ENCODE data around the gene SMDT1.
"Not testable (repeated sequence)": the region's sequence is repeated elsewhere in the genome, so short reads cannot be mapped to it uniquely, and the experiment has no call there.

SMDT1 gene

GRCh38 chr22:42070517-42071422 lies 8.7 kb upstream of the SMDT1 start, which contains the start of gene NAGA:
Gene NAGA, minus strand, starts transcription at chr22:42070812. Its CDS starts 515 bp downstream, at chr22:42070297.
- FAIRE-seq: peak; percentile 95

- not testable (repeated sequence) for FAIRE-seq
Measured at GRCh38 chr22:42071508-42071907, 8.0 kb upstream of the SMDT1 start.

- no peak for FAIRE-seq
Measured at GRCh38 chr22:42072606-42073330, 6.7 kb upstream of the SMDT1 start.

- no peak for FAIRE-seq
Measured at GRCh38 chr22:42073621-42074041, 5.9 kb upstream of the SMDT1 start.

GRCh38 chr22:42074132-42074811 lies 5.2 kb upstream of the SMDT1 start, which contains the start of gene PHETA2:
Gene PHETA2, plus strand, starts transcription at chr22:42074248. Its CDS starts 3,046 bp downstream, at chr22:42077294.
- FAIRE-seq: no peak

- no peak for FAIRE-seq
Measured at GRCh38 chr22:42074846-42075676, 4.4 kb upstream of the SMDT1 start.

GRCh38 chr22:42076764-42077485 lies 2.6 kb upstream of the SMDT1 start:
- no peak for FAIRE-seq

GRCh38 chr22:42077486-42078125 lies 1.9 kb upstream of the SMDT1 start:
- FAIRE-seq: no peak

- FAIRE-seq: no peak
Measured at GRCh38 chr22:42078469-42079318, 806 bp upstream of the SMDT1 start.

GRCh38 chr22:42080287-42080686 lies 787 bp downstream of the SMDT1 start:
- no peak for FAIRE-seq

GRCh38 chr22:42083119-42083518 lies 3.6 kb downstream of the SMDT1 start:
- FAIRE-seq: no peak

- FAIRE-seq: no peak
Measured at GRCh38 chr22:42084874-42085273, 5.4 kb downstream of the SMDT1 start.

GRCh38 chr22:42086051-42086450 lies 6.6 kb downstream of the SMDT1 start:
- no peak for FAIRE-seq

- peak; percentile 99 for FAIRE-seq
Measured at GRCh38 chr22:42090596-42091454, 11.3 kb downstream of the SMDT1 start, which contains the start of gene NDUFA6. Gene NDUFA6, minus strand, starts transcription at chr22:42090772. Its CDS starts 28 bp downstream, at chr22:42090744.

GRCh38 chr22:42091455-42091782 lies 11.9 kb downstream of the SMDT1 start:
- FAIRE-seq: no peak

- FAIRE-seq: no peak
Measured at GRCh38 chr22:42101199-42101598, 21.7 kb downstream of the SMDT1 start.

GRCh38 chr22:42104332-42104860 lies 24.9 kb downstream of the SMDT1 start:
- FAIRE-seq: not testable (repeated sequence)

- no peak for FAIRE-seq
Measured at GRCh38 chr22:42108848-42109247, 29.3 kb downstream of the SMDT1 start.

- FAIRE-seq: no peak
Measured at GRCh38 chr22:42111798-42112197, 32.3 kb downstream of the SMDT1 start.

Data from endometrium (tissue), 2 donors.